Dendritic cell treated with granulocyte-macrophage colony-stimulating factor and Interleukin-4, amounts not matched to agents 40 ng/mL and 50 ng/mL, for 4 days (primary cell): Measurements from ENCODE around the gene MADD.

Experiments used
- H3K27ac Mint-ChIP-seq: one replicate; pipeline ENCODE4 v1.8.0; 2022; ENCODE audit warnings: mild to moderate bottlenecking, mixed read lengths
- H3K27me3 Mint-ChIP-seq: one replicate; pipeline ENCODE4 v1.8.0; 2022; ENCODE audit warnings: mild to moderate bottlenecking, mixed read lengths
- H3K36me3 Mint-ChIP-seq: one replicate; pipeline ENCODE4 v1.8.0; 2022; ENCODE audit warnings: low read depth, mixed read lengths
- H3K4me1 Mint-ChIP-seq: one replicate; pipeline ENCODE4 v1.8.0; 2022; ENCODE audit warnings: low read depth, mixed read lengths
- H3K4me3 Mint-ChIP-seq: one replicate; pipeline ENCODE4 v1.8.0; 2022; ENCODE audit warnings: mild to moderate bottlenecking, moderate library complexity, mixed read lengths
- H3K9me3 Mint-ChIP-seq: one replicate; pipeline ENCODE4 v1.8.0; 2022; ENCODE audit warnings: mixed read lengths
- intact Hi-C: fragments of 100-400 bp; cut with micrococcal nuclease; formaldehyde crosslinking; loops from one replicate; pipeline ENCODE4 v1.15.0; 2022

MADD gene

GRCh38 chr11:47379317-47379716 is 109.4 kb downstream of the MADD start:
- H3K9me3 Mint-ChIP-seq = no peaks in the 10 kb centered on the region
- H3K4me1 Mint-ChIP-seq = peaks cover 43% of the 10 kb centered on the region
- H3K27ac Mint-ChIP-seq = no peak overlapping the region
- no peaks in the 10 kb centered on the region for H3K27me3 Mint-ChIP-seq
- H3K36me3 Mint-ChIP-seq = peaks cover 68% of the 10 kb centered on the region
- H3K4me3 Mint-ChIP-seq = no peak overlapping the region
- intact Hi-C loops = no loop called here
